Right atrium auricular region (tissue), 2 donors: ENCODE data around the gene ZFC3H1. TPM values are rescaled to one million over a fixed set of nuclear protein-coding genes. Genes with fewer than 3 reads are reported as not detected.

Source experiments
- DNase-seq: peaks from one replicate; pipeline ENCODE4 v3.0.0-alpha.2; 2019; ENCODE audit warnings: low spot score
- H3K27ac ChIP-seq, 2 donors: fragments of 200-600 bp; sonication (generic); 1 replicate in 1 of 2; 2 replicates in 1 of 2; pipeline ENCODE4 v1.5.1; 2016 to 2019
- H3K27me3 ChIP-seq, 2 donors: fragments of 200-600 bp; sonication (generic); one replicate each; pipeline versions ENCODE4 v1.5.1 to v1.6.0; 2017 to 2019
- H3K36me3 ChIP-seq: fragments of 200-600 bp; sonication (generic); one replicate; pipeline ENCODE4 v1.5.1; 2016
- H3K4me1 ChIP-seq, 2 donors: fragments of 200-600 bp; sonication (generic); one replicate each; pipeline versions ENCODE4 v1.5.1 to v1.6.0; 2017 to 2019
- H3K4me3 ChIP-seq, 2 donors: fragments of 200-600 bp; sonication (generic); 1 replicate in 1 of 2; 2 replicates in 1 of 2; pipeline ENCODE4 v1.5.1; 2017 to 2019; ENCODE audit warnings: mild to moderate bottlenecking in 1 of 2, moderate library complexity in 1 of 2
- H3K9me3 ChIP-seq, 2 donors: fragments of 200-600 bp; sonication (generic); one replicate each; pipeline ENCODE4 v1.5.1; 2019
- CTCF ChIP-seq, 2 donors: fragments of 200-600 bp; sonication (generic); IDR thresholded peaks; one replicate each; pipeline ENCODE4 v1.5.1; 2019; ENCODE audit warnings: antibody characterized with exemption in 2 of 2
- total RNA-seq, 2 donors: library from RNA; depleted of rRNA; stranded (reverse); fragments of >200 nt; gene quantifications; one replicate each; pipeline ENCODE4 v1.1.0, GENCODE V29; 2016

ZFC3H1 gene
- 10 to 100 TPM; 19.5 to 22.8 TPM for total RNA-seq

GRCh38 chr12:71663561-71664410 lies at the start of gene ZFC3H1, which contains the start of gene THAP2:
ZFC3H1 (minus strand) TSS chr12:71663848; CDS start chr12:71663610, 238 bp downstream.
THAP2 (plus strand) TSS chr12:71664301; CDS start chr12:71664510, 209 bp downstream.
- H3K27me3 ChIP-seq = no peaks in the 10 kb centered on the region
- no peaks in the 10 kb centered on the region for H3K9me3 ChIP-seq
- H3K27ac ChIP-seq = peak within 1 kb of the TSS; percentile 94 to 97
- H3K4me3 ChIP-seq = peak within 1 kb of the TSS; percentile 81 to 85
- peak; percentile 96 for DNase-seq
- peak in 1 of 2 donors; percentile 49 for TF ChIP-seq CTCF (IDR thresholded peaks at IDR 0.05)
- peaks cover 13% of the 10 kb centered on the region for H3K36me3 ChIP-seq
- H3K4me1 ChIP-seq = peaks cover 0 to 29% of the 10 kb centered on the region in 2 donors

DNA sequence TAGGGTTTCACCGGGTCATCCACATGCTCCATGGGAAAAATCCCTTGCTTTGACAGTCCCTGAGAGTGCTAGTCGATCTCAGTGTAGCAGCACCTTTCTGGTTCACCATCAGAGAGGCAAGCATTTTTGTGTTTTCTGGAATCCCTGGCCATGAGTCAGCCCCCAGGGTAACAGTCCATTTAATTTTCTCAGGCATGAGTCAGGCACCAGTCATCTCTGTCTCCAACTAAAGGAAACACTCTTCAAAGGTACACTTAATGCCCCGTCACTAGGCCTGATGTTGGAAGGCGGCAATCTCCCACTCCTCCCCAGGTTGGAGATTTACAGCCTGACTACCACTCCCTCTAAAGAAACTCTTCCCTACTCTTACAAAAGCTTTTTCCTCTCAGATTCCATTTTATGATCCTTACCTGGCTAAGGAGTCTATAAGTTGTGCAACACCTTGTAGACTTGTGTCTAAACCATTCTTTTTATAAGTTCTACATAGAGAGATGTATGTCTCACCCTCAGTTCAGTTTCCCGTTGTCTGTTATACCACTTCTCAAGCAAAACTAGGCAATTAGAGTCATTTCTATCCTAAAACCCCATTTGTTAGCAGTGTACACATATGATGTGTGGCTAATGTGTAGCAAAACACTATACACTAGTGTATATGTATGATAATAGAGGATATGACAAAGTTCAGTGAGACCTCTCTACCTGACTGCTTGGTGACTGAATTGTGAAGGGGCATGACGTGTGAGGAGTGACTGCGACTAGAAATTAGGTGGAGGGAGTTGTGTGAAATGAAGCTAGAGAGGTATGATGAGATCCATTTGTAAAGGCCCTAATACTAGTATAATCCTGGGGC lies 46.9 kb upstream of the ZFC3H1 start:
- Histone ChIP-seq H3K4me1 (no peaks in the 10 kb centered on the region), H3K9me3 (peaks cover 0 to 5% of the 10 kb centered on the region in 2 donors), H3K27ac (no peak overlapping the region), H3K27me3 (no peaks in the 10 kb centered on the region), H3K36me3 (no peaks in the 10 kb centered on the region), H3K4me3 (no peak overlapping the region)
- no peak for TF ChIP-seq CTCF (IDR thresholded peaks at IDR 0.05)
- DNase-seq = no peak

DNA sequence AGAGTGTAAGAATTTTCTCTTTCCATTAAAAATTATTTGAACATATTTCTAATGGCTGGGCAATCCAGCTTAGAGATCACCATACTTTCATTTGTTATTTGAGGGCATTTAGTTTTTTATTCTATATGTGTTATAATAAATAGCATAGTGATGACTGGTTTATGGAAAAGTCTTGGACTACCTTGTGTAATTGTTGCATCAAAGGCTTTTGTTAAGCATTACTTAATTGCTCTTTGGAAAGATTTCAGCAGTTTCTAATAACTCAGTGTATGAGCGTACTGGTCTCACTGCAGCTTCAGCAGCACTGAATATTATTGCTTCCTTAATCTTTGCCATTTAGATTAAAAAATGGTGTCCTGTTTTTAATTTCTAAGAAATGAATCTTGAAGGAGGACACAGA lies 45.0 kb upstream of the ZFC3H1 start:
- peaks cover 0 to 5% of the 10 kb centered on the region in 2 donors for H3K9me3 ChIP-seq
- no peak overlapping the region for H3K4me3 ChIP-seq
- H3K36me3 ChIP-seq = no peaks in the 10 kb centered on the region
- no peaks in the 10 kb centered on the region for H3K27me3 ChIP-seq
- no peaks in the 10 kb centered on the region for H3K4me1 ChIP-seq
- TF ChIP-seq CTCF (IDR thresholded peaks at IDR 0.05) = no peak
- DNase-seq = no peak
- H3K27ac ChIP-seq = no peak overlapping the region

GRCh38 chr12:71704920-71705319 lies 41.3 kb upstream of the ZFC3H1 start:
- no peak overlapping the region for H3K4me3 ChIP-seq
- DNase-seq = no peak
- H3K36me3 ChIP-seq = peaks cover 18% of the 10 kb centered on the region
- no peak overlapping the region for H3K27ac ChIP-seq
- TF ChIP-seq CTCF (IDR thresholded peaks at IDR 0.05) = no peak
- H3K9me3 ChIP-seq = no peaks in the 10 kb centered on the region
- no peaks in the 10 kb centered on the region for H3K4me1 ChIP-seq
- H3K27me3 ChIP-seq = no peaks in the 10 kb centered on the region

GRCh38 chr12:71703206-71703605 lies 39.6 kb upstream of the ZFC3H1 start:
- no peak for DNase-seq
- Histone ChIP-seq H3K27me3 (no peaks in the 10 kb centered on the region), H3K4me3 (no peak overlapping the region), H3K36me3 (peaks cover 35% of the 10 kb centered on the region), H3K4me1 (no peaks in the 10 kb centered on the region), H3K9me3 (no peaks in the 10 kb centered on the region), H3K27ac (no peak overlapping the region)
- TF ChIP-seq CTCF (IDR thresholded peaks at IDR 0.05) = no peak
